ENCODE measurements around the gene RNF213. TPM values are rescaled to one million over a fixed set of nuclear protein-coding genes. Genes with fewer than 3 reads are reported as not detected.

The RNF213 gene
- total and polyA plus RNA-seq, 4 donors, result 45.1 to 78.3 (median 59.3) TPM

DNA sequence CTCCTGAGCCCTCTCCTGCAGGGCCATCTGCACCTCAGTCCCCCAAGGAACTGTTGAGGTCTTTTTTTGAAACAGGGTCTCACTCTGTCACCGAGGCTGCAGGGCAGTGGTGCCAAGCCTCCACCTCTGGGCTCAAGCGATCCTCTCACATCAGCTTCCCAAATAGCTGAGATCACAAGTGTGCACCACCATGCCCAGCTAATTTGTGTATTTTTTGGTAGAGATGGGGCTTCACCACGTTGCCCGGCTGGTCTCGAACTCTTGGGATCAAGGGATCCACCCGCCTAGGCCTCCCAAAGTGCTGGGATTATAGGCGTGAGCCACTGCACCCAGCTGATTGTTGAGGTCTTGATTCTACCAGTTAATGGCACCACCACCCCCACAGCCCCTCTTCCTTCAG, 126.4 kb downstream of the RNF213 start:
- peaks cover 64% of the 10 kb centered on the region for H3K36me3 ChIP-seq (ENCODE audit: control insufficient read depth, insufficient read depth, low read length)
- DNase-seq (ENCODE audit: low read depth in 4 of 6, low spot score in 6 of 6), result no peak
- H3K4me1 ChIP-seq (ENCODE audit: control insufficient read depth, insufficient read depth, low read length), result peaks cover 8% of the 10 kb centered on the region
- H3K27me3 ChIP-seq (ENCODE audit: control insufficient read depth, insufficient read depth, low read length), result no peaks in the 10 kb centered on the region
- H3K9me3 ChIP-seq (ENCODE audit: control insufficient read depth, insufficient read depth, low read length), result no peaks in the 10 kb centered on the region
- H3K27ac ChIP-seq (ENCODE audit: low read depth, low read length), result no peak overlapping the region
- WGBS (ENCODE audit: insufficient coverage), result 97% methylated on average over 5 of the region's 7 CpGs
- H3K4me3 ChIP-seq (ENCODE audit: low read depth, low read length), result no peak overlapping the region

GRCh38 chr17:80388175-80388574, 127.5 kb downstream of the RNF213 start:
- Histone ChIP-seq H3K27ac (ENCODE audit: low read depth, low read length) (no peak overlapping the region), H3K4me3 (ENCODE audit: low read depth, low read length) (no peak overlapping the region), H3K4me1 (ENCODE audit: control insufficient read depth, insufficient read depth, low read length) (peaks cover 8% of the 10 kb centered on the region), H3K36me3 (ENCODE audit: control insufficient read depth, insufficient read depth, low read length) (peaks cover 61% of the 10 kb centered on the region), H3K9me3 (ENCODE audit: control insufficient read depth, insufficient read depth, low read length) (no peaks in the 10 kb centered on the region), H3K27me3 (ENCODE audit: control insufficient read depth, insufficient read depth, low read length) (no peaks in the 10 kb centered on the region)
- no peak for DNase-seq (ENCODE audit: low read depth in 4 of 6, low spot score in 6 of 6)
- 93% methylated on average over 9 of the region's 15 CpGs for WGBS (ENCODE audit: insufficient coverage)

GRCh38 chr17:80388601-80389000, 127.9 kb downstream of the RNF213 start:
- Histone ChIP-seq H3K27ac (ENCODE audit: low read depth, low read length) (no peak overlapping the region), H3K36me3 (ENCODE audit: control insufficient read depth, insufficient read depth, low read length) (peaks cover 61% of the 10 kb centered on the region), H3K27me3 (ENCODE audit: control insufficient read depth, insufficient read depth, low read length) (no peaks in the 10 kb centered on the region), H3K9me3 (ENCODE audit: control insufficient read depth, insufficient read depth, low read length) (no peaks in the 10 kb centered on the region), H3K4me1 (ENCODE audit: control insufficient read depth, insufficient read depth, low read length) (peaks cover 8% of the 10 kb centered on the region), H3K4me3 (ENCODE audit: low read depth, low read length) (no peak overlapping the region)
- DNase-seq (ENCODE audit: low read depth in 4 of 6, low spot score in 6 of 6), result no peak
- 96% methylated on average over 10 of the region's 10 CpGs for WGBS (ENCODE audit: insufficient coverage)

DNA sequence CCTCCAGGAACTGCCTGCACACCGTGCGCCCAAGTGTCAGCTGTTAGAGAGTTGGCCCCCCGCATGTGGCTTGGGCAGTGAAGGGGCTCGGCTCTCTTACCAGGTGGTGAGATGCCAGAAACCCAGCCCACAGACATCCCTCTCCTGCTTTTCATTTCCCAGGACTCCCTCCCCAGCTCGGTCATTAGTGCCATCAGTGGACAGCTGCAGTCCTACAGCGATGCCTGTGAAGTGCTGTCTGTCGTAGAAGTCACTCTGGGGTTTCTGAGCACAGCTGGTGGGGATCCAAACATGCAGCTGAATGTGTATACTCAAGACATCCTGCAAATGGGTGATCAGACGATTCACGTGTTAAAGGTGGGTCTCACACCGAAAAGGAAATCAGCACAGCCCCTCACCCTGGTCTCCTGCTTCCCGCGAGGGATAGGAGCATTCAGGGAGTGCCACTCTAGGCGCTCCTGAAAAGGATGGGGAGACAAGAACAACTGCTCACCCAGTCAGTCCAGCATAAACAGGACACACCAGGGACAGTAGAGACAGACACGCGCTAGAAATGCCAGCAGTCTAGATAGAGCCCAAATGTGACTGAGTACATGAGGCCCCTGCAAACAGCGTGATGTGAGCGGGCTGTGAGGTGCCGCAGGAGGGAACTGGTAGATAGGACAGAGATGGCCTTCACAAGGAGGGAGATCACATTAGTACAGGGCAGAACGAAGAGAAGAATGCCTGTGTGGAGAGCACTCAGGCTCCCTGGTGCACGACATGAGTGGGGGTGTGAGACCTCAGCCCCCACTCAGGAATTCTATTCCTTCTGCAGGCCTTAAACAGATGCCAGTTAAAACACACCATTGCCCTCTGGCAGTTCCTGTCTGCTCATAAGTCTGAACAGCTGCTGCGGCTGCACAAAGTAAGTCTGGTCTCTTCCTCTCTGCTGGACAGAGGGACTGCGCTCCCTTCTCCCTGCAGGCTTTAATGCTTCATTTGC, 128.7 kb downstream of the RNF213 start:
- H3K4me3 ChIP-seq (ENCODE audit: low read depth, low read length), result no peak overlapping the region
- no peaks in the 10 kb centered on the region for H3K9me3 ChIP-seq (ENCODE audit: control insufficient read depth, insufficient read depth, low read length)
- peaks cover 10% of the 10 kb centered on the region for H3K4me1 ChIP-seq (ENCODE audit: control insufficient read depth, insufficient read depth, low read length)
- no peaks in the 10 kb centered on the region for H3K27me3 ChIP-seq (ENCODE audit: control insufficient read depth, insufficient read depth, low read length)
- peak in 1 of 6 donors; percentile 48 for DNase-seq (ENCODE audit: low read depth in 4 of 6, low spot score in 6 of 6)
- H3K36me3 ChIP-seq (ENCODE audit: control insufficient read depth, insufficient read depth, low read length), result peaks cover 61% of the 10 kb centered on the region
- 85% methylated on average over 20 of the region's 22 CpGs for WGBS (ENCODE audit: insufficient coverage)
- no peak overlapping the region for H3K27ac ChIP-seq (ENCODE audit: low read depth, low read length)

GRCh38 chr17:80393241-80393890, 132.7 kb downstream of the RNF213 start:
- 82% methylated on average over 11 of the region's 15 CpGs for WGBS (ENCODE audit: insufficient coverage)
- H3K27me3 ChIP-seq (ENCODE audit: control insufficient read depth, insufficient read depth, low read length), result no peaks in the 10 kb centered on the region
- DNase-seq (ENCODE audit: low read depth in 4 of 6, low spot score in 6 of 6), result peak in 1 of 6 donors; percentile 51
- no peaks in the 10 kb centered on the region for H3K9me3 ChIP-seq (ENCODE audit: control insufficient read depth, insufficient read depth, low read length)
- H3K27ac ChIP-seq (ENCODE audit: low read depth, low read length), result no peak overlapping the region
- no peak overlapping the region for H3K4me3 ChIP-seq (ENCODE audit: low read depth, low read length)
- peaks cover 23% of the 10 kb centered on the region for H3K4me1 ChIP-seq (ENCODE audit: control insufficient read depth, insufficient read depth, low read length)
- peaks cover 36% of the 10 kb centered on the region for H3K36me3 ChIP-seq (ENCODE audit: control insufficient read depth, insufficient read depth, low read length)

DNA sequence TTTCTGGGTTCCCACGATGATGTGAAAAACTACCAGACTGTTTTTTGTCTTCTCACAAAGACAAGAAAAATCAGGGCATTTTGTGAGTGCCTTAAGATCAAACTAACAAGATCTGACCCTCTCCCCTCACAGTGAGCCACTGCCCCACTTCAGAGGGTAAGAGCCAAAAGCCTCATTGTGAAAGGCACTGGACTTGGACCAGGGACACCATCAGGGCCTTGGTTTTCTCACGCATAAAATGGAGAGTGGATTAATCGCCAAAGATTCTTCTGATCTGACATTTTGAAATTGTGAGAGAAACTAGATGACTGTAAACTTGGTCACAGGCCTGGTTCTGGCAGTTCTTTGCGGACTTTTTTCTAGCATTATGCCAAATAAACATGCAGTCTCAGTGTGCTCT, 133.3 kb downstream of the RNF213 start:
- Histone ChIP-seq H3K36me3 (ENCODE audit: control insufficient read depth, insufficient read depth, low read length) (peaks cover 31% of the 10 kb centered on the region), H3K27me3 (ENCODE audit: control insufficient read depth, insufficient read depth, low read length) (no peaks in the 10 kb centered on the region), H3K27ac (ENCODE audit: low read depth, low read length) (no peak overlapping the region), H3K4me1 (ENCODE audit: control insufficient read depth, insufficient read depth, low read length) (peaks cover 23% of the 10 kb centered on the region), H3K9me3 (ENCODE audit: control insufficient read depth, insufficient read depth, low read length) (no peaks in the 10 kb centered on the region), H3K4me3 (ENCODE audit: low read depth, low read length) (no peak overlapping the region)
- 67% methylated on average over 1 of the region's 4 CpGs for WGBS (ENCODE audit: insufficient coverage)
- no peak for DNase-seq (ENCODE audit: low read depth in 4 of 6, low spot score in 6 of 6)

GRCh38 chr17:80394629-80395216, 134.1 kb downstream of the RNF213 start:
- Histone ChIP-seq H3K27me3 (ENCODE audit: control insufficient read depth, insufficient read depth, low read length) (no peaks in the 10 kb centered on the region), H3K4me3 (ENCODE audit: low read depth, low read length) (no peak overlapping the region), H3K4me1 (ENCODE audit: control insufficient read depth, insufficient read depth, low read length) (peaks cover 17% of the 10 kb centered on the region), H3K36me3 (ENCODE audit: control insufficient read depth, insufficient read depth, low read length) (peaks cover 23% of the 10 kb centered on the region), H3K9me3 (ENCODE audit: control insufficient read depth, insufficient read depth, low read length) (no peaks in the 10 kb centered on the region), H3K27ac (ENCODE audit: low read depth, low read length) (no peak overlapping the region)
- DNase-seq (ENCODE audit: low read depth in 4 of 6, low spot score in 6 of 6), result no peak
- 64% methylated on average over 9 of the region's 11 CpGs for WGBS (ENCODE audit: insufficient coverage)

DNA sequence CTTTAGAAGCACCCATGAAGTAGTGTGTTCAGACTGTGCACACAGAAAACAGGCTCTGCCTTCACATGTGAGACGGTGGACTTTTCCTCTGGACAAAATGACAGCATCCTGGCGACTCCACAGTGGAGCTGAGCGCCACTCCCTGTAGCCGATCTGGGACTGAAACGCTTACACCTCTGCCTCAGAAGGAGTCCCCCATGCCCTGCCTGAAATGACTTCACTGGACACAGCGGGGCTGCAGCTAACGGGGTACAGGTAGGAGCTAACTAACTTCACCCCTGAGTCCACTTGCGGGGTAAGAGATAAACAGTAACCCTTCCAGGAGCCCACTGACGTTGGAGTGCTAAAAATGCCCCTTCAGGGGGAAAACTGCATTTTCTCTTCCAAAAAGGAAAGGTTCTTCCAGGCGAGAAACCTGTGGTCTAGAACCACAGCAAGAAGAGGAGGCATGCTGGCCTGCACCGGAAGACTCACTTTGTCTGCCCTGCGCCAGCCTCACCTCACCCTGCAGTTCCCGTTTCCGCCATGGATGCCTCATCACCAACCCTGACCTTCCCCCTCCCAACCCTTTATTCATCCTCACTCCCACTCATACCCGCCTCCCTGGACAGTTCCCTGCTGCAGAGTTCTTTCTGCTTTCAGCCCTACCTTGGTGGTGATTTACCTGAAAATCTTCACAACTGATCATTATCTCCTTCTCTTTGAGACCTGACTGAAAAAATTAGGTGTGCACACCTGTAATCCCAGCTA, 134.9 kb downstream of the RNF213 start:
- H3K36me3 ChIP-seq (ENCODE audit: control insufficient read depth, insufficient read depth, low read length), result peaks cover 16% of the 10 kb centered on the region
- no peaks in the 10 kb centered on the region for H3K27me3 ChIP-seq (ENCODE audit: control insufficient read depth, insufficient read depth, low read length)
- H3K27ac ChIP-seq (ENCODE audit: low read depth, low read length), result no peak overlapping the region
- H3K4me1 ChIP-seq (ENCODE audit: control insufficient read depth, insufficient read depth, low read length), result peaks cover 16% of the 10 kb centered on the region
- 76% methylated on average over 13 of the region's 15 CpGs for WGBS (ENCODE audit: insufficient coverage)
- DNase-seq (ENCODE audit: low read depth in 4 of 6, low spot score in 6 of 6), result no peak
- no peaks in the 10 kb centered on the region for H3K9me3 ChIP-seq (ENCODE audit: control insufficient read depth, insufficient read depth, low read length)
- H3K4me3 ChIP-seq (ENCODE audit: low read depth, low read length), result no peak overlapping the region

Measured in spinal cord (tissue), 10 donors.